GM12801 (cell line): Measurements from ENCODE around the gene SUMO3.

Experiments used
- CTCF ChIP-seq: IDR thresholded peaks from one replicate; pipeline ENCODE4 v1.5.1; 2011; ENCODE audit warnings: control low read depth; ENCODE audit not compliant: insufficient read length; ENCODE audit errors: extremely low read depth

SUMO3 gene

GRCh38 chr21:44778094-44778493 is 39.8 kb downstream of the SUMO3 start:
- TF ChIP-seq CTCF = no peak

GRCh38 chr21:44774972-44775371 is 42.9 kb downstream of the SUMO3 start:
- no peak for TF ChIP-seq CTCF

- TF ChIP-seq CTCF = no peak
Observed at GRCh38 chr21:44773291-44773932, 44.5 kb downstream of the SUMO3 start.

- no peak for TF ChIP-seq CTCF
Observed at GRCh38 chr21:44771896-44772525, 45.9 kb downstream of the SUMO3 start.

- no peak for TF ChIP-seq CTCF
Observed at GRCh38 chr21:44767834-44768831, 49.7 kb downstream of the SUMO3 start.

- TF ChIP-seq CTCF = no peak
Observed at GRCh38 chr21:44766818-44767354, 51.0 kb downstream of the SUMO3 start.
